ENCODE results near the gene NOS2.

DNA sequence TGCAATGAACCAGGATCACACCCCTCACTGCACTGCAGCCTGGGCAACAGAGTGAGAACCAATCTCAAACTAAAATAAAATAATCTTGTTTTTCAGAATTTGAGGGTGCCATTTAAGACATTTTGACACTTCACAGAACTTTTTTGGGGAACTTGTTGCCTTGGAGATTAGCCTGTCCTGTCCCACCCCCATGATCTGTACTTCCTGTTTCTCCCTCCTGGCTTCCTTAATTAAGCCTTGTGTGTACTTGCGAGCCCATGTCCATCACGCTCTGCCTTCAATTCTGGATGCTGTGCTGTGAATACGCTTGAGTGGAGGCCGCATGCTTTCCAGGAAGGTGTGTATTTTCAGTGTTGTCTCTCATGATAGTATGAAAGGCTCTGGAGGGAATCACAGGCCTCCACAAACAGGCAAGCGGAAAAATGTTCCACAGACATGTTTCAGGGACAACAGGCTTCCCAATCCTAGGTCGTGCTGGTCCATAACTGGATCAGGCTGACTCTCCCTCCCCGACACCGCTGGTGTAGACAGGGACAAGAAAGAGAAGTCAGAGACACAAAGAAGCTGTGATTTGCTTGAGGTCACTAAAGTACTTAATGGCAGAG, 56.9 kb downstream of the NOS2 start:
- TF ChIP-seq, protein P1, sequence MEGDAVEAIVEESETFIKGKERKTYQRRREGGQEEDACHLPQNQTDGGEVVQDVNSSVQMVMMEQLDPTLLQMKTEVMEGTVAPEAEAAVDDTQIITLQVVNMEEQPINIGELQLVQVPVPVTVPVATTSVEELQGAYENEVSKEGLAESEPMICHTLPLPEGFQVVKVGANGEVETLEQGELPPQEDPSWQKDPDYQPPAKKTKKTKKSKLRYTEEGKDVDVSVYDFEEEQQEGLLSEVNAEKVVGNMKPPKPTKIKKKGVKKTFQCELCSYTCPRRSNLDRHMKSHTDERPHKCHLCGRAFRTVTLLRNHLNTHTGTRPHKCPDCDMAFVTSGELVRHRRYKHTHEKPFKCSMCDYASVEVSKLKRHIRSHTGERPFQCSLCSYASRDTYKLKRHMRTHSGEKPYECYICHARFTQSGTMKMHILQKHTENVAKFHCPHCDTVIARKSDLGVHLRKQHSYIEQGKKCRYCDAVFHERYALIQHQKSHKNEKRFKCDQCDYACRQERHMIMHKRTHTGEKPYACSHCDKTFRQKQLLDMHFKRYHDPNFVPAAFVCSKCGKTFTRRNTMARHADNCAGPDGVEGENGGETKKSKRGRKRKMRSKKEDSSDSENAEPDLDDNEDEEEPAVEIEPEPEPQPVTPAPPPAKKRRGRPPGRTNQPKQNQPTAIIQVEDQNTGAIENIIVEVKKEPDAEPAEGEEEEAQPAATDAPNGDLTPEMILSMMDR (conservative IDR thresholded peaks at IDR 0.05) = no peak
- no peak for TF ChIP-seq ZFX (IDR thresholded peaks at IDR 0.05)

All from C4-2B (cell line).